Measurements from ENCODE around the gene MRFAP1L1. TPM values are rescaled to one million over a fixed set of nuclear protein-coding genes. Genes with fewer than 3 reads are reported as not detected.

The MRFAP1L1 gene
- total RNA-seq, 4 donors from 2014 or later = 38.2 to 54.2 (median 44.6) TPM

DNA sequence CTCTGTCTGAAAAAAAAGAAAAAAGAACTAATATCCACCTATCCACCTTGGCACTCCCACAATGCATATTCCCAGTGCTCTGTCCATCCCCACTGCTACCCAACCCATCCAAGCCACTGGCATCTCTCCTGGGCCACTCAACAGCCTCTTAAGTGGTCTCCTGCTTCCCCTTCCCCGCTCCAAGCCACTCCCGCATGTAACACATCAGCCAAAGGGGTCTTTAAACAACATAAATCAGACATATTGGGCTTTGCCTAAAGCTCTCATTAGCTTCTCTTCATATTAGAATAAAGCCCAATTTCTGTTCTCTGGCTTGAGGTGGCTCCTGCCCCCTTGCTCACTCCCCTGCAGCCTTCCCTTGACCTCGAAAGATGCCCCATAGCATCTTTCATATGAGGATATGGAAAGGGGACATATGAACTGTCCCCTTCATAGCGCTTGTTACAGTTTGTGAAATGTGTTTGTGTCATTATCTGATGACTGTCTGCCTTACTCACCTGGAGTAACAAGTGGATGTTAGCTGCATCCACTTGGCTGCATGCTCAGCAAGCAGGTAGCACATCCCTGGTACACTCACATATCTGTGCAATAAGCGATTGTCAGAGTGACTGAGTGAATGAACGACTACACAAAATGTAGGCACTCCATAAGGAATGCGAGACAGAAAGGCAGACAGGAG is 9.4 kb upstream of the MRFAP1L1 start:
- TF ChIP-seq, protein P1, sequence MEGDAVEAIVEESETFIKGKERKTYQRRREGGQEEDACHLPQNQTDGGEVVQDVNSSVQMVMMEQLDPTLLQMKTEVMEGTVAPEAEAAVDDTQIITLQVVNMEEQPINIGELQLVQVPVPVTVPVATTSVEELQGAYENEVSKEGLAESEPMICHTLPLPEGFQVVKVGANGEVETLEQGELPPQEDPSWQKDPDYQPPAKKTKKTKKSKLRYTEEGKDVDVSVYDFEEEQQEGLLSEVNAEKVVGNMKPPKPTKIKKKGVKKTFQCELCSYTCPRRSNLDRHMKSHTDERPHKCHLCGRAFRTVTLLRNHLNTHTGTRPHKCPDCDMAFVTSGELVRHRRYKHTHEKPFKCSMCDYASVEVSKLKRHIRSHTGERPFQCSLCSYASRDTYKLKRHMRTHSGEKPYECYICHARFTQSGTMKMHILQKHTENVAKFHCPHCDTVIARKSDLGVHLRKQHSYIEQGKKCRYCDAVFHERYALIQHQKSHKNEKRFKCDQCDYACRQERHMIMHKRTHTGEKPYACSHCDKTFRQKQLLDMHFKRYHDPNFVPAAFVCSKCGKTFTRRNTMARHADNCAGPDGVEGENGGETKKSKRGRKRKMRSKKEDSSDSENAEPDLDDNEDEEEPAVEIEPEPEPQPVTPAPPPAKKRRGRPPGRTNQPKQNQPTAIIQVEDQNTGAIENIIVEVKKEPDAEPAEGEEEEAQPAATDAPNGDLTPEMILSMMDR (IDR thresholded peaks at IDR 0.05; ENCODE audit: low read depth) = no peak

DNA sequence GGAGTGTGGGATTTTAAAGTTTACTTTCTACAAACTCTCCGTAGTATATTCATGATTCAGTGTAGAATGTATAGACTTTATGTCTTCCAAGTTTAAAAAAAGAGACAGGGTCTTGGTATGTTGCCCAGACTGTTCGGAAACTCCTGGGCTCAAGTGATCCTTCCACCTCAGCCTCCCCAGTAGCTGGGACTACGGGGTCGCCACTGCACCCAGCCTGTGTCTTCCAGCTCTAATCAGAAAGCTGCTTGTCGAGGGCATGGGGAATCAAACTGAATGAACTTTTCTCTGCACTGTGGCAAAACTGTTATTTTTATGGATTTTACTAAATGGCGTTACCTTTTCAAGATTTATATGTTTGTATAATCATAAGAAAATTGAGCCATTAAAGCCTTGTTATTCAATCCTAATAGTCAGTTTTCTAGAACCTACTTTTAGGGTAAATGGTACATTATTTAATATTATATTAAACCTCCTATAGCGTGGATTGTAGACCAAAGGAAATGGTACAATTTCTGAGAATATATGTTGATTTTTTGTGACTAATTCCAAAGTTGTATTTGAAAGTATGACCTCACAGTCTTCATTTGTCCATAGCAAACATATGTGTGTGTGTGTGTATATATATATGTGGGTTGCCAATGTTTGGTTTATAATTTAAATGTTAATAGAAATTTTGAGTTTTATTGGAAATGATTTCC is 7.4 kb upstream of the MRFAP1L1 start:
- TF ChIP-seq, protein P1 (IDR thresholded peaks at IDR 0.05; ENCODE audit: low read depth) = no peak

DNA sequence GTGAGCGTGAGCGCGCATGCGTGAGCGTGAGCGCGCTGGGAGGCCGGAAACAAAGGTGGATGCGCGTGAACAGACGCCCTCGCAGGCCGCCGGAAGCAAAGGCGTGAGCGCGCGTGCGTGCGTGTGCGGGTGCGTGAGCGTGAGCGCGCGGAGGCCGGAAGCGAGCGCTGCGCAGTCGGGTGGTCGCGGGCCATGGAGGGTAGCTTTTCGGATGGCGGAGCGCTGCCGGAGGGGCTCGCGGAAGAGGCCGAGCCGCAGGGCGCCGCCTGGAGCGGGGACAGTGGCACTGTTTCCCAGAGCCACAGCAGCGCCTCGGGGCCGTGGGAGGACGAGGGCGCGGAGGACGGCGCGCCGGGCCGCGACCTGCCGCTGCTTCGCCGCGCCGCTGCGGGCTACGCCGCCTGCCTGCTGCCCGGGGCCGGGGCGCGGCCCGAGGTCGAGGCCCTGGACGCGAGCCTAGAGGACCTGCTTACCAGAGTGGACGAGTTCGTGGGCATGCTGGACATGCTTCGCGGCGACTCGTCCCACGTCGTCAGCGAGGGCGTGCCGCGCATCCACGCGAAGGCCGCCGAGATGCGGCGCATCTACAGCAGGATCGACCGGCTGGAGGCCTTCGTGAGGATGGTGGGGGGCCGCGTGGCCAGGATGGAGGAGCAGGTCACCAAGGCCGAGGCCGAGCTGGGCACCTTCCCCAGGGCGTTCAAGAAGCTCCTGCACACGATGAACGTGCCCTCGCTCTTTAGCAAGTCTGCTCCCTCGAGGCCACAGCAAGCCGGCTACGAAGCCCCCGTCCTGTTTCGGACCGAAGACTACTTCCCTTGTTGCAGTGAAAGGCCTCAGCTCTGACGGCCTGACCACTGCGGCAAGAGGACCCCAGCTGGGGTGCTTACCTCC is 6.6 kb upstream of the MRFAP1L1 start, which contains the start of gene BLOC1S4:
Gene BLOC1S4 (plus strand): TSS at position 157 of the 894 bp plus-strand sequence. CDS start 36 bp downstream, at position 193.
- TF ChIP-seq, protein P1 (IDR thresholded peaks at IDR 0.05; ENCODE audit: low read depth) = no peak

DNA sequence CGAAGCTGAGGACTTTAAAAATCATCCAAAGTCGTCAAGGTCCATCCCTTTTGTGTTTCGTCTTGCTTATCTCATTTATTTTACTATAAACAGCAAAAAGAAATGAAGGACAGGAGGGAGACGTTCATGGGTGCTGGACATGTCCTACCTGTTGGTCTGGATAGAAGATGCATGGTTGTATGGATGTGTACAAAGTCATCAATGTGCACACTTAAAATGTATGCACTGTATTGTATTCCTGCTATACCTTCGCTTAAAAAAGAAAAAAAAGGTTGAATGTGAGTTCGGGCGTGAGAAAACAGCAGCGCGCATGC is 6.0 kb upstream of the MRFAP1L1 start:
- TF ChIP-seq, protein P1 (IDR thresholded peaks at IDR 0.05; ENCODE audit: low read depth) = no peak

DNA sequence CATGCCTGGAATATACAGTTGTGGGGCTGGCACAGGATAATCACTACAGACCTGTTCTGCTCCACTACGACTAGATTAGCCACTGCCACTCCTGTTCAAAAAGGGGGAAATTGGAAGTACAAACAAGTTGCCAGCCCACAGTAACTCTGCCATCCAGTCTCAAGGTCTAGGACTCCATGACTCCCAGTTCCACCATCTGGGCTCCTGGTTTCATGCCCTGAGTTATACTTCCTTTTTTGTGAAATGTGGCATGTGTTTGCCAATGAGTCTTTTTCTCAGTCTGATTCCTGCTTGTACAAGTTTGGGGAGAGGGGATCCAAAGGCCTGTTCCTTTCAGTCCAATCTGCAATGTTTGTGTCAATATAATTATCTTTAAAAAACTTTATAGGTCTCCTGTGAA is 5.3 kb upstream of the MRFAP1L1 start:
- TF ChIP-seq, protein P1 (IDR thresholded peaks at IDR 0.05; ENCODE audit: low read depth) = no peak

DNA sequence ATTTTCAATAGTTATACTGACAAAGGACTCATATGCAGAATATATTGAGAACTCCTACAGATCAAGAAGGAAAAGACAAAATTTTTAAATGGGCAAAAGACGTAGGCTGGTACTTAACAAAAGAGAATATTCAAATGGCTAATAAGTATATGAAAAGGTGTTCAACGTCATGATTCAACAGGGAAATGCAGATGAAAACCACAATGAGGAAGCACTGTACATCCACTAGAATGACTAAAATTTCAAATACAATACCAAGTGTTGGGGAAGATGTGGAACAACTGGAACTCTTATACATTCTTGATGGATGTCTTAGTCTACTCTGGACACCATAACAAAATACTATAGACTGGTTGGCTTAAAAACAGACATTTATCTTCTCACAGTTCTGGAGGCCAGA is 1.3 kb upstream of the MRFAP1L1 start:
- TF ChIP-seq, protein P1 (IDR thresholded peaks at IDR 0.05; ENCODE audit: low read depth) = no peak

DNA sequence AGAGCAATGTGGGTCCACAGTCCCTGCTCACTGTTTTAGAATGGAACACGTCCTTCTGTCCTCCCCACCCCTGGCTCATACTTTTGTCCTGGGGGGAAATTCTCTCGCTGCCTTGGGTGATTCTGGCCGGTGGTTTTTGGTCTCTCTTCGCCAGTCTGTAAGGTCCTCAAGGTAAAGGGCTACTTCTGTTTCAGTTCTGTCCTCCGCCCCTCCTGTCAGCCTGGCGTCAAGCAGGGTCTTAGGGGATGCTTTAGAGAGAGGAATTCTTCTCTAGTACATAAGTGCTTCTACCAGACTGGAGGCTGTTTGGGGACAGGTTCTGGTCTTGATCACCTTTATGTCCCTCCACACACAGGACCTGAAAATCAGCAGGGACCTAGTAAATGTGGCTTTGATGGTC is 617 bp upstream of the MRFAP1L1 start:
- TF ChIP-seq, protein P1 (IDR thresholded peaks at IDR 0.05; ENCODE audit: low read depth) = no peak

All from subcutaneous adipose tissue (tissue), 4 donors.